Measurements from ENCODE around the gene SOX9.

DNA sequence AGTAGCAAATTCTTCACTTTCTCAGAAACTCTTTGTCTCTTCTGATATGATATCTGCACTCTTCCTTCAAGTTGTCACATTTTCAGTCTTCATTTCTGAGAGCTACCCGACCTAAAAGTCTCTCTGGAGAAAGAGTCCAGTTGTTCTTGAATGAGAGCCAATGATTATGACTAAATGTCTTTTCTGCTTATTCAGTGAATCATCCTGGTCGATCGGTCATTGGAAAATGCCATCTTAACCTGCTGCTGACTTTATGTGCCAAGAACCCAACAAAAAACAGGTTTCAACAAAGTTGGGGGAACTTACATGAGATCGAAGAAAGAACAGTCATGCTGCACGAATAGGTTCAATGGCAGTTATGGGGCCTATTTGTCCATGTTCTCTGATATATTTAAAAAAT, 15.9 kb downstream of the SOX9 start:
- TF ChIP-seq, protein P1, sequence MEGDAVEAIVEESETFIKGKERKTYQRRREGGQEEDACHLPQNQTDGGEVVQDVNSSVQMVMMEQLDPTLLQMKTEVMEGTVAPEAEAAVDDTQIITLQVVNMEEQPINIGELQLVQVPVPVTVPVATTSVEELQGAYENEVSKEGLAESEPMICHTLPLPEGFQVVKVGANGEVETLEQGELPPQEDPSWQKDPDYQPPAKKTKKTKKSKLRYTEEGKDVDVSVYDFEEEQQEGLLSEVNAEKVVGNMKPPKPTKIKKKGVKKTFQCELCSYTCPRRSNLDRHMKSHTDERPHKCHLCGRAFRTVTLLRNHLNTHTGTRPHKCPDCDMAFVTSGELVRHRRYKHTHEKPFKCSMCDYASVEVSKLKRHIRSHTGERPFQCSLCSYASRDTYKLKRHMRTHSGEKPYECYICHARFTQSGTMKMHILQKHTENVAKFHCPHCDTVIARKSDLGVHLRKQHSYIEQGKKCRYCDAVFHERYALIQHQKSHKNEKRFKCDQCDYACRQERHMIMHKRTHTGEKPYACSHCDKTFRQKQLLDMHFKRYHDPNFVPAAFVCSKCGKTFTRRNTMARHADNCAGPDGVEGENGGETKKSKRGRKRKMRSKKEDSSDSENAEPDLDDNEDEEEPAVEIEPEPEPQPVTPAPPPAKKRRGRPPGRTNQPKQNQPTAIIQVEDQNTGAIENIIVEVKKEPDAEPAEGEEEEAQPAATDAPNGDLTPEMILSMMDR (IDR thresholded peaks at IDR 0.05), result no peak
- TF ChIP-seq POLR2A (IDR thresholded peaks at IDR 0.05), result no peak

Data from lower leg skin (tissue), 3 donors.